ENCODE data around the gene TRABD.

The TRABD gene

DNA sequence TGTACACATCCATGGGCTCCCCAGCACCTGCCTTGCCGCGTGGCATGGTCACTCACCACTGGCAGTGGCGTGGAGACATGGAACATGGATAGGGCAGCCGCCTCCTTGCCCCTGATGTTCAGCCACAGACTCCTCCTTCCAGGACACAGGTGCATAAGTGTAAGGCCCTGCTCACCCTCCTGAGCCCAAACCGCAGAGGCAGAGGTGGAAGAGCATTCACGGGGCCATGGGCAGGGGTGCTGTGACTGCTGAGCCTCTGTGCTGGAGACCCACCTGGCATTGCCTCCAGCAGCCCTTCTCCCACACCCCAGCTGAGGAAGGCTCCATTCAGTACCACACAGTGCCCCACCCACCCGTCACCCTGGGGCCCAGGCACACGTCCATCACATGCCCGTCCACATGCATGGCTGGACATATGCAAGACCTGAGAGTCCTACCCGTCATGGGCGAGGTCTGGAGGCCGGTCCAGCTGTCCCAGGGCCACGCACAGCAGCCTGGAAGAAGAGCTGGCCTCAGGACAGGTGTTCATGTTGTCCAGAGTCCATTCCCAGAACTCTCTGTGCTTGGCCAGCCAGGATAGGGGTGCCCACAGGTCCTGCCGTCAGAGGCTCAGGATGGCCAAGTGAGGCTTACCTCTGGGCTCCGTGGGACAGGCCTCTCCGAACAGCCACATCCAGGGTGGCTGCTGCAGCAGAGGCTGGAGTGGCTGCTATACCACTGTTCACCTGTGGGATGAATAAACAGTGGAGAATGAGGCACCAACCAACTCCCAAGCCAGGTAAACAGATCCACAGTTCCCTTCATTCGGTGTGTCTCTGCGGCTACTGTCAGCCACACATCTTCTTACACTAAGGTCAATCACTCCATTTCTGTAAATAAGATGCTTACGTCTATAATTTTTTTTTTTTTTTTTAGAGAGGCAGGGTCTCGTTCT, 60.8 kb downstream of the TRABD start:
- DNase-seq, result no peak
- in situ Hi-C loops (cut with HindIII; ENCODE audit: low pct_ligation_motif_present, low pct_unique_long_range_greater_than_20kb, low sequenced_read_pairs), result no loop called here

DNA sequence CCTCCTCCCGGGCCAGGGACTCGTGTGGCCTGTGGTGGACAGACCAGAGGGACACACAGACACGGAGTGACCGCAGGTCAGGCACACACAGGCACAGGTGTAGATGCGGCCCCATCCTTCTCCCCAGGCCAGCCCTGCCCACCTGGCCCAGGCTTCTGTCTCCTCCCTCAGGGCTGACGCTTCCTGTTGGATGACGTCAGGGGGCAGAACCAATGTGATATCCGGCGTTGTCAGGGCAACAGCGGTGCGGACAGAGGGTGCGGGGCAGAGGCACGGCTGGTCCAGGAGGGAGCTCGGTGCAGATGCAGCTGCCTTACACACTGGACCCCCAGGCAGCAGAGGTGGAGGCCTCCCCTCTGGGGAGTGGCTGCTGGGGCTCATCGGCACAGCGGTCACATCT, 62.0 kb downstream of the TRABD start:
- no peak for DNase-seq
- in situ Hi-C loops (cut with HindIII; ENCODE audit: low pct_ligation_motif_present, low pct_unique_long_range_greater_than_20kb, low sequenced_read_pairs), result no loop called here

DNA sequence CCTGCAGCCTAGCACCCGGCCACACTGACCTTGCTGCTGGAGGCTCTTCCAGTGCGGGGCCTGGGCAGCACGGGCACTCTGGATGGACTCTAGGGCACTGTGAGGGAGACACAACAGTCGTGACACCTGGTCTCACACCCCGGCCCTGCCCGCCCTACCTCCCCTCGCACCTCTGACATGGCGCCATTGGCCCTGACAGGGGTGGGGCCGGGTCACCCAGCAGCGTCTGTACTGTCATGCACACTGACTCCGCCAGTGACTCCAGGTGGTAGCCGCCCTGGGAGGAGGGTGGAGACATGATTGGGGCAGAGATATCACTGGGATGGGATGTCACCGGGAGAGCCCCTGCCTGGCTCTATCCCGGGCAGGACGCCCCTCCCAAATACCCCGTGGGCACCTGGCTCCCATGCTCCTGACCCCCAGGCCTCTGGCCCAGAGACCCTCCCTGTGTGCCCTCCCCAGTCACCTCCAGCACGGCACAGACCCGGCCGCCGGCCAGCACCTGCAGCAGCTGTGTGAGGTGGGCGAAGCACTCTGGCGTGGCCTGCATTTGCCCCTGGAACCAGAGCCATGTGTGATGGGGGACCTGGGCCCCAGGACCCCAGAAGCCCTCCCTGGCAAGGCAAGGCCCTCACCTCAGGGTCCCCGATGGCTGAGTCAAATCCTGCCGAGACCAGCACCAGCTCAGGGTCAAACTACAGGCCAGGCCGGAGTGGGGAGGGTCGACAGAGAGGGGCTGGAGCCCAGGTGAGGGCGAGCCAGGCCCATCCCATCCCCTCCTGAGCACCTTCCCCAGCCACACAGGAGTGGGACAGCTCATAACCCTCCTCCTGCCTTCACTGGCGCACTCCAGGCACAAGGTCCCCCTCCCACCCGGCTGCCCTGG, 62.7 kb downstream of the TRABD start:
- in situ Hi-C loops (cut with HindIII; ENCODE audit: low pct_ligation_motif_present, low pct_unique_long_range_greater_than_20kb, low sequenced_read_pairs), result no loop called here
- no peak for DNase-seq

Measured in ACHN (cell line).